ENCODE measurements around the gene DAAM2.

Gene DAAM2

GRCh38 chr6:39910744-39911143 lies 118.6 kb downstream of the DAAM2 start:
- in situ Hi-C loops (cut with HindIII; ENCODE audit: low sequenced_read_pairs): no loop called here
- H3K4me3 ChIP-seq (ENCODE audit: low read depth, low read length): no peak overlapping the region
- TF ChIP-seq CTCF (IDR thresholded peaks at IDR 0.05; ENCODE audit: low read depth, low read length): no peak
- no peak for DNase-seq (ENCODE audit: low read depth, low spot score)

GRCh38 chr6:39911513-39912125 lies 119.4 kb downstream of the DAAM2 start:
- no peak overlapping the region for H3K4me3 ChIP-seq (ENCODE audit: low read depth, low read length)
- in situ Hi-C loops (cut with HindIII; ENCODE audit: low sequenced_read_pairs): no loop called here
- TF ChIP-seq CTCF (IDR thresholded peaks at IDR 0.05; ENCODE audit: low read depth, low read length): no peak
- DNase-seq (ENCODE audit: low read depth, low spot score): no peak

GRCh38 chr6:39912446-39912845 lies 120.3 kb downstream of the DAAM2 start:
- no peak for DNase-seq (ENCODE audit: low read depth, low spot score)
- in situ Hi-C loops (cut with HindIII; ENCODE audit: low sequenced_read_pairs): no loop called here
- no peak overlapping the region for H3K4me3 ChIP-seq (ENCODE audit: low read depth, low read length)
- TF ChIP-seq CTCF (IDR thresholded peaks at IDR 0.05; ENCODE audit: low read depth, low read length): no peak

GRCh38 chr6:39913391-39913916 lies 121.3 kb downstream of the DAAM2 start:
- no peak for TF ChIP-seq CTCF (IDR thresholded peaks at IDR 0.05; ENCODE audit: low read depth, low read length)
- in situ Hi-C loops (cut with HindIII; ENCODE audit: low sequenced_read_pairs): no loop called here
- no peak overlapping the region for H3K4me3 ChIP-seq (ENCODE audit: low read depth, low read length)
- DNase-seq (ENCODE audit: low read depth, low spot score): no peak

GRCh38 chr6:39914239-39914638 lies 122.1 kb downstream of the DAAM2 start:
- in situ Hi-C loops (cut with HindIII; ENCODE audit: low sequenced_read_pairs): no loop called here
- TF ChIP-seq CTCF (IDR thresholded peaks at IDR 0.05; ENCODE audit: low read depth, low read length): no peak
- no peak overlapping the region for H3K4me3 ChIP-seq (ENCODE audit: low read depth, low read length)
- no peak for DNase-seq (ENCODE audit: low read depth, low spot score)

GRCh38 chr6:39915866-39916265 lies 123.7 kb downstream of the DAAM2 start:
- no peak for DNase-seq (ENCODE audit: low read depth, low spot score)
- in situ Hi-C loops (cut with HindIII; ENCODE audit: low sequenced_read_pairs): no loop called here
- H3K4me3 ChIP-seq (ENCODE audit: low read depth, low read length): no peak overlapping the region

More at GRCh38 chr6:39915866-39916265, 123.7 kb downstream of the DAAM2 start:
- no peak for TF ChIP-seq CTCF (IDR thresholded peaks at IDR 0.05; ENCODE audit: low read depth, low read length)
